Activated T-helper 17 cell treated with anti-CD3 and anti-CD28 coated beads, Interleukin-2, amount 50 U/mL, for 72 hours (primary cell): ENCODE results near the gene CCNC. TPM values are rescaled to one million over a fixed set of nuclear protein-coding genes. Genes with fewer than 3 reads are reported as not detected.

ENCODE experiments used
- ATAC-seq: fragments of 150-1000 bp; cut with Tn5 transposase; replicated peaks from 2 replicates; pipeline ENCODE4 v1.10.0; 2021; ENCODE audit warnings: mild to moderate bottlenecking, moderate library complexity
- H3K27ac Mint-ChIP-seq: one replicate; pipeline ENCODE4 v1.8.0; 2022; ENCODE audit warnings: mixed read lengths
- H3K27me3 Mint-ChIP-seq: one replicate; pipeline ENCODE4 v1.8.0; 2022; ENCODE audit warnings: mixed read lengths
- H3K36me3 Mint-ChIP-seq: one replicate; pipeline ENCODE4 v1.8.0; 2022; ENCODE audit warnings: low read depth, mild to moderate bottlenecking, mixed read lengths
- H3K4me1 Mint-ChIP-seq: one replicate; pipeline ENCODE4 v1.8.0; 2022; ENCODE audit warnings: mixed read lengths
- H3K4me3 Mint-ChIP-seq: one replicate; pipeline ENCODE4 v1.8.0; 2022; ENCODE audit warnings: mild to moderate bottlenecking, mixed read lengths
- H3K9me3 Mint-ChIP-seq: one replicate; pipeline ENCODE4 v1.8.0; 2022; ENCODE audit warnings: mixed read lengths
- total RNA-seq, 2 donors: library from RNA; stranded (reverse); gene quantifications; one replicate each; pipeline ENCODE4 v1.2.3, GENCODE V29; 2022

CCNC gene, protein sequence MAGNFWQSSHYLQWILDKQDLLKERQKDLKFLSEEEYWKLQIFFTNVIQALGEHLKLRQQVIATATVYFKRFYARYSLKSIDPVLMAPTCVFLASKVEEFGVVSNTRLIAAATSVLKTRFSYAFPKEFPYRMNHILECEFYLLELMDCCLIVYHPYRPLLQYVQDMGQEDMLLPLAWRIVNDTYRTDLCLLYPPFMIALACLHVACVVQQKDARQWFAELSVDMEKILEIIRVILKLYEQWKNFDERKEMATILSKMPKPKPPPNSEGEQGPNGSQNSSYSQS
- total RNA-seq, result 10 to 100 TPM; 33.2 to 51.1 TPM

DNA sequence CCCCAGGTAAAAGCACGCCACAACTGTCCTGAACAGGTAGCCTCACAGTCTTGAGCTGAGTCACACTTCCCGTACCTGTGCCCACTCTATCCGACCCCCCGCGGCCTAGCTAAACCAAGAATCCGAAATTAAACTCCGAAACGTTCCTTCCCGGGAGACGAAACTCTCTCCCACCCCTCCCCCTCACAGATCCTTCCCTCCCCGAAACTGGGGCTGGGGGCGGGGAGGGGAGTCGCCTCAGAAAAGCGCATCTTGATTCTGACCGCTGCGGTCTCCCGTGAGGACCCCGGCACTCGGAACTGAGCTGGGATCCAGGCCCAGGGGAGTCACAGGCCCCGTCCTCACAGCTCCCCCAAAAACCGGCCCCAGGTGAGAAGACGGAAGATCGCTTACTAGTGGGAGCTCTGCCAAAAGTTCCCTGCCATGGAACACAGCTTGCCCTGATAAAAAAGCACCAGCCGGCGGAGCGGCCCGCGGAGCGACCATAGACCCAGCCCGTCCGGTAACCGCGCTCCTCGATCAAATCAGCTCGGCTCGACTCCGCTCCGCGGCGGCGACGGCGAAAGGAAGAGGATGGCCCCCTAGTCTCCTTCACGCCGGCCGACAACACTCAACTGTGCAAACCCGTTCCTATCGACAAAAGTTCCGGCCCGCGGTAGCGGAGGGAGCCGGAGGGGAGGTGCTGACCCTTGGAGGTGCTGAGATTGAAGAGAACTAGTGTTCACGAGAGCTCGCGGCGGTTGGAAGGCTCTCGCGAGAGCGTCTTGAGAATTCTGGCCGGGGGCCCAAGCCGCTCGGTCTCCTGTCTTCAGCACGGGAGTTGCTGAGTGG, at the start of gene CCNC:
CCNC (minus strand) TSS at position 558 of the 831 bp plus-strand sequence; CDS start at position 425, 133 bp downstream.
- ATAC-seq, result peak; percentile 97
- peak within 1 kb of the TSS; percentile 98 for H3K4me3 Mint-ChIP-seq
- peaks cover 14% of the 10 kb centered on the region for H3K4me1 Mint-ChIP-seq
- no peaks in the 10 kb centered on the region for H3K27me3 Mint-ChIP-seq
- H3K36me3 Mint-ChIP-seq, result peaks cover 14% of the 10 kb centered on the region
- no peaks in the 10 kb centered on the region for H3K9me3 Mint-ChIP-seq
- peak within 1 kb of the TSS; percentile 99 for H3K27ac Mint-ChIP-seq

DNA sequence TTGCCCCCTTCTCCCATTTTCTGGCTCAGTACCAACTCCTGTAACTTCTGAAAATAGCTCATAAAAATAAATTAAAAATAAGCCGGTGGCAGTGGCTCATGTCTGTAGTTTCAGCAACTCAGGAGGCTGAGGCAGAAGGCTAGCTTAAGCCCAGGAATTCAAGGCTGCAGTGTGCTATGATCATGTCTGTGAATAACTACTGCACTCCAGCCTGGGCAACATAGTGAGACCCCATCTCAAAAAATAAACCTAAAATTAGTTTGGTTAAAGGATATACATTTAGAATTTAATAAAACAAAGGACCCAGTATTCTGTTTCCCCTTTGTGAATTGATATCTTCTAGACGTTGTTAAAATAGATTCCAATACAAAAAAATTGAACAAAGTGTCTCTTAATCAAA, 48.7 kb upstream of the CCNC start:
- Mint-ChIP-seq H3K4me3 (no peak overlapping the region), H3K9me3 (no peaks in the 10 kb centered on the region), H3K36me3 (no peaks in the 10 kb centered on the region), H3K4me1 (no peaks in the 10 kb centered on the region), H3K27me3 (peaks cover 61% of the 10 kb centered on the region), H3K27ac (no peak overlapping the region)
- ATAC-seq, result no peak

DNA sequence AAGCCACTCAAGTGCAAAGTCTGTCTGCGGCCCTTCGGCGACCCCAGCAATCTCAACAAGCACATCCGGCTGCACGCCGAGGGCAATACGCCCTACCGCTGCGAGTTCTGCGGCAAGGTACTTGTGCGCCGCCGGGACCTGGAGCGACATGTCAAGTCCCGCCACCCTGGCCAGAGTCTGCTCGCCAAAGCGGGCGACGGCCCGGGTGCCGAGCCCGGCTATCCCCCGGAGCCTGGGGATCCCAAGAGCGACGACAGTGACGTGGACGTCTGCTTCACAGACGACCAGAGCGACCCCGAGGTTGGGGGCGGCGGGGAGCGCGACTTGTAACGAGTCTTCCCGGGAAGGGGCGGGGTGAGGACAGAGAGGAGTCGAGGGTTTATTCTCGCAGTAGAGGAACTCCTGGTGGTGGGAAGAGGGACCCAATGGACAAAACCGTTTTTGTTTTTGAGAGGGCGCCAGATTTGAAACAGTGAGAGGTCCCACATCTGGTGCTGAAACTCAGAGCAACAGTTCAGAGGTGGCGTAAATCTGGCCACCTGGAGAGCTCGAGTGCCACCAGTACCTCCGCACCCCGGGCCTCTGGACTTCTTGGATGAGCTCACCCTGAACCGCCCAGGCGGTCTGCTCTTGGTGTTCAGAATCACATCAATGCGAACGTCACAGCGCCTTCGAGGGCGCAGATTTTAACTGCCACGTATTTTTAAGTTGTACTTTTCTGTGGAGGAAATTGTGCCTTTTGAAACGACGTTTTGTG, 46.1 kb upstream of the CCNC start:
- ATAC-seq, result no peak
- H3K36me3 Mint-ChIP-seq, result no peaks in the 10 kb centered on the region
- H3K9me3 Mint-ChIP-seq, result no peaks in the 10 kb centered on the region
- H3K4me3 Mint-ChIP-seq, result peak overlapping the region; percentile 59
- H3K4me1 Mint-ChIP-seq, result peaks cover 15% of the 10 kb centered on the region
- no peak overlapping the region for H3K27ac Mint-ChIP-seq
- H3K27me3 Mint-ChIP-seq, result peaks cover 62% of the 10 kb centered on the region

DNA sequence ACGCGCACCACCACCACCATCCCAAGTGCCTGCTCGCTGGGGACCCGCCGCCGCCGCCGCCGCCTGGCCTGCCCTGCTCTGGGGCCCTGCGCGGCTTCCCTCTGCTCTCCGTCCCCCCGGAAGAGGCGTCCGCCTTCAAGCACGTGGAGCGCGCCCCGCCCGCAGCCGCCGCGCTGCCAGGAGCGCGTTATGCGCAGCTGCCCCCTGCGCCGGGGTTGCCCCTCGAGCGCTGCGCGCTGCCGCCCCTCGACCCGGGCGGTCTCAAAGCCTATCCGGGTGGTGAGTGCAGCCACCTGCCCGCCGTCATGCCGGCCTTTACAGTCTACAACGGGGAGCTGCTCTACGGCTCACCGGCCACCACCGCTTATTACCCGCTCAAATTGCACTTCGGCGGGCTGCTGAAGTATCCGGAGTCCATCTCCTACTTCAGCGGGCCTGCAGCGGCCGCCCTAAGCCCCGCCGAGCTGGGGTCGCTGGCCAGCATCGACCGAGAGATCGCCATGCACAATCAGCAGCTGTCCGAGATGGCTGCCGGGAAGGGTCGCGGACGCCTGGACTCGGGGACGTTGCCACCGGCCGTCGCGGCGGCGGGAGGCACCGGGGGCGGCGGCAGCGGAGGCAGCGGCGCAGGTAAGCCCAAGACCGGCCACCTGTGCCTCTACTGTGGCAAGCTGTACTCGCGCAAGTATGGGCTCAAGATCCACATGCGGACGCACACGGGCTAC, 45.4 kb upstream of the CCNC start:
- peaks cover 15% of the 10 kb centered on the region for H3K4me1 Mint-ChIP-seq
- H3K27ac Mint-ChIP-seq, result no peak overlapping the region
- peak overlapping the region; percentile 59 for H3K4me3 Mint-ChIP-seq
- peak; percentile 69 for ATAC-seq
- no peaks in the 10 kb centered on the region for H3K36me3 Mint-ChIP-seq
- H3K27me3 Mint-ChIP-seq, result peaks cover 66% of the 10 kb centered on the region
- H3K9me3 Mint-ChIP-seq, result no peaks in the 10 kb centered on the region

DNA sequence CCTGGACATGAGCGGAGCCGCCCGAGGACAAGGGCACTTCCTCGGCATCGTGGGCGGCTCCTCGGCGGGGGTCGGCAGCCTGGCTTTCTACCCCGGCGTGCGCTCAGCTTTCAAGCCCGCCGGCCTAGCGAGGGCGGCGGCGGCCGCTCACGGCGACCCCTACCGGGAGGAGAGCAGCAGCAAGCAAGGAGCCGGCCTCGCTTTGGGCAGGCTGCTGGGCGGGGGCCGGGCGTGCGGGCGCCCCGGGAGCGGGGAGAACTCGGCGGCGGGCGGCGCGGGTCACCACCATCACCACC, 44.9 kb upstream of the CCNC start:
- peak; percentile 54 for ATAC-seq
- H3K9me3 Mint-ChIP-seq, result no peaks in the 10 kb centered on the region
- no peak overlapping the region for H3K4me3 Mint-ChIP-seq
- peaks cover 69% of the 10 kb centered on the region for H3K27me3 Mint-ChIP-seq
- no peak overlapping the region for H3K27ac Mint-ChIP-seq
- peaks cover 15% of the 10 kb centered on the region for H3K4me1 Mint-ChIP-seq
- H3K36me3 Mint-ChIP-seq, result no peaks in the 10 kb centered on the region

DNA sequence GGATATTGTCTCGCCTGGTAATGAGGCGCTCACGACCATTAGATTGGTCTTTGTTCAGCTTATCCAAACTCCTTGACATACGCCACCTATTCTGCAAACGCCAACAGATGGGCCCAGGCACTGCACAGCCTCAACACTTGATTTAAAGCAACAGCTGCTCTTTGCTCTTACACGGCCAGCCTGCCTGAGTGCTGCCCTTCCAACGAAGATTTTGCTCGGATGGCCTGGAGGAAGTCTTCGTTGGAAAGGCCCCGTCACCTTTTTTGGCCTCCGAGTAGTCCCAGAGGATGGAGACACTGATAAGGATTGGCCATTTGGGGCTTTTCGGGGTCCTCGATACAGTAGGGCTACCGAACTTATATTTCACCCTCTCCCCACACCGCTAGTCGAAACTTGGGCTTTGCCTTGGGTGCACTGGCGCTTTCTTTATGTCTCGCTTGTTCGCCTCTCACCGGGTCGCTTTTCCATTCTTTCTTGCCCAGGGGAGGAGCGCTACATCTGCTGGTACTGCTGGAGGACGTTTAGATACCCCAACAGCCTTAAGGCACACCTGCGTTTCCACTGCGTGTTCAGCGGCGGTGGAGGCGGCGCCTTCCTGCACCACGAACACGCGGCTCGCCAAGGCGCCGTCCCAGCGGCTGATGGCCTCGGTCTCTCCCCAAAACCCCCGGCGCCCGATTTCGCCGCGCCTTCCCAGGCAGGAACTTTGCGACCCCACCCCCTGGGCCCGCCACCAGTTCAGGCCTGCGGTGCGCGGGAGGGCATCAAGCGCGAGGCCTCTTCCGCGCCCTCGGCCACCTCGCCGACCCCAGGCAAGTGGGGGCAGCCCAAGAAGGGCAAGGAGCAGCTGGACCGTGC, 44.3 kb upstream of the CCNC start:
- Mint-ChIP-seq H3K27ac (no peak overlapping the region), H3K4me1 (peaks cover 15% of the 10 kb centered on the region), H3K9me3 (no peaks in the 10 kb centered on the region), H3K27me3 (peaks cover 69% of the 10 kb centered on the region), H3K4me3 (no peak overlapping the region), H3K36me3 (no peaks in the 10 kb centered on the region)
- ATAC-seq, result no peak

DNA sequence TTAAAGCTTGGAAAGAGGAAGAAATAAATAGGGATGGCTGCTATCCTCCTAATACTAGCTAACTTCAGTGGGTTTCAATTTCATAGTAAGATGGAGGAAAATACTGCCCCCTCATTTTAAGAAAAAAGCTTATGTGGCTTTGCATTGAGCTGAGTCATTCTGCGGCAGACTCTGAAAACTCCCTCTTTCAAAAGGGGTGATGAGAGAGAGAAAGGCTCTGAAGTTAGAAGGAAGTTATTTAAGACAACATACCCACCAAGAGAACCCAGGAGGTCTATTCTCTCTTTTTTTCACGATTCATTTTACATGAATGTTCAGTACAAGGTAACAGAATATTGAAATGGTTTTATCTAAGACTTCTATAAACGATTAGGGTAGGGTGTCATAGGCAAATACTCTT, 42.7 kb upstream of the CCNC start:
- Mint-ChIP-seq H3K27ac (no peak overlapping the region), H3K4me1 (peaks cover 15% of the 10 kb centered on the region), H3K36me3 (no peaks in the 10 kb centered on the region), H3K9me3 (no peaks in the 10 kb centered on the region), H3K4me3 (peak overlapping the region; percentile 5), H3K27me3 (peaks cover 64% of the 10 kb centered on the region)
- ATAC-seq, result peak; percentile 77

DNA sequence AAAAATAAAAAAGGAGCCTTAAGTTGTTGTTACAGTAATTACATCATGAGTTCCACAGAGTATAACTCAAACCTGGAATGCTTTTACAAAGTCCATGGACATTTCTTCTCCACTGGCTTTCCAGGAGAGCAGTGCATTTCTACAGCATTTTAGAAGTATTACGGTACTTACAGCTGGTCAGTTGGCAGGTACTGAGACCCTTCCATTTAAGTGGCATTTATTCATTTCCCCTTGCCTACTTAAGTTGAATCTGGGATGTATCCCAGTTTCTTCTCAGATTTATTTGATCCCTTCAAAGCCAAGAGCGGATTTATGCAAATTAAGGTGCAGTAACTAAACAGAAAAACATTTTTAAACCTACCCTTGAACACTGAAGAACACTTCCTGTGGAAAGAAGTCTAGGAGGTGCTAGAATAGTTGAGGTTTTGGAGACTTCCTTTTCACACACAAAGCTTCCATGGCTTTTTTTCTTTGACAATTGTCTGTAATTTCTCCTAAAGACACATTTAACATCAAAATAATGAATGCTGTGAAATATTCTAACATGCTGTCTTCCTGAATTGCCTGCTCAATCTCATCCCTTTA, 41.5 kb upstream of the CCNC start:
- Mint-ChIP-seq H3K27ac (no peak overlapping the region), H3K36me3 (peaks cover under 1% of the 10 kb centered on the region)

DNA sequence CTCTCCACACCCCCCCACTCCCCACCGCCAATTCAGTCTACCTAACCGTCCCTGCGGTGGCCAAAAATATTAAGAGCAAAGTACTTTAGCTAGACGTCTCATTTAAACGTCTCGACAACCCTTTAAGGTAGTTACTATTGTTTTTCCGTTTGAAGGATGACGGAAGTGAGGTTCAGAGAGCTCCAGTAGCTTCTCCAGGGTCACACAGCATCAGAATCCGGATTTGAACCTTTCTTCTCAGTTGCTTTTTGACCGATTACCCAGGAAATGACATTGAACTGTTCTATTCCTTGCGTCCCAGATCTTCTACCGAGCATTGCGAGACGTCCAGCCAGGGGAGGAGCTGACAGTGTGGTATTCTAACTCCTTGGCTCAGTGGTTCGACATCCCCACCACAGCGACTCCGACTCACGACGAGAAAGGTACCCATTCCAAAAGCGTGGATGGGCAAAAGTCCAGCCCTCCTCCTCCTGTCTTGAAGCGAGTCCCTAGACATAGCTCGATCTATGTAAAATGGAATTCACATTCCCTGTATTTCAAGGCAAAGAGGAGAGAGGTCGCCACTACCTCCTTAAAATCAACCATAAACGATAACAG, 40.5 kb upstream of the CCNC start:
- peaks cover 75% of the 10 kb centered on the region for H3K27me3 Mint-ChIP-seq
- H3K9me3 Mint-ChIP-seq, result no peaks in the 10 kb centered on the region
- no peak overlapping the region for H3K27ac Mint-ChIP-seq
- no peak overlapping the region for H3K4me3 Mint-ChIP-seq
- H3K36me3 Mint-ChIP-seq, result peaks cover 10% of the 10 kb centered on the region
- H3K4me1 Mint-ChIP-seq, result peaks cover 15% of the 10 kb centered on the region
- no peak for ATAC-seq

More for the DNA sequence above, 41.5 kb upstream of the CCNC start:
- Mint-ChIP-seq H3K4me1 (peaks cover 15% of the 10 kb centered on the region), H3K9me3 (no peaks in the 10 kb centered on the region), H3K27me3 (peaks cover 71% of the 10 kb centered on the region), H3K4me3 (peak overlapping the region; percentile 5)
- ATAC-seq, result no peak

DNA sequence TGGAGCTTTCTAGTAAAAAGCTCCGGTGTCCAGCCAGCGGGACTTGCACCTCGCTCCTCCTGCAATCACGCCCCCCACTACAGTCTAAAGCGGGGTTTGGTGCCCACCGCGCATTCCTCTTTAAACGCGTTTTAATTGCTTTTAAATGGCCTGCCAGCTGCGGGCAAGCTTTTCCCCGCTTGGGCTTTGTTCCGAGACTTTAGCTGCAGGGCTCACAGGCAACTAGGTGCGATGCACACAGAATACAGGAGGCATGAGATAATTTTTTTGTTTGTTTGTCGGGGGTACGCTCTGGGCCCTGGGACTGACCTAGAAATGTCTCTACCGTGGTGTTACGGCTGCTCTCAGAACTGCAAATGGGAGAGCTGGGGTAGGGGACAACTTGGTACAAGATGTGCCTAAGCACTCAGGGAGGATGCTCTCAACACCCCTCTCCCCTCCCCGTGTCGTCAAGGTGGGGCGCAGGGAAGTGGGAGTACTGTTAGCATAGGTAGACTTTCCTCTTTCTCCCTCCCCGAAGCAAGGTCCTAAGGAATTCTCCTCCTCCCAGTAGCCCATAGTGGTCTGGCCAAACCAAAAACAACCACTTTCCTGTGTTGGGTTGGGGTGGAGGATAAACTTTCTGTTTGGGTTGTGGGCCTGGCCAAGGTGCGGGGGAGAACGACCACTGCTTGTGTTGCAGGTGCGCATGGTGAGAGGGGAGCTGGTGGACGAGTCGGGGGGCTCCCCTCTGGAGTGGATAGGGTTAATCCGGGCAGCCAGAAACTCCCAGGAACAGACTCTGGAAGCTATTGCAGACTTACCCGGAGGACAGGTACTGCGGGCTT, 39.8 kb upstream of the CCNC start:
- peaks cover 75% of the 10 kb centered on the region for H3K27me3 Mint-ChIP-seq
- H3K36me3 Mint-ChIP-seq, result peaks cover 10% of the 10 kb centered on the region
- H3K4me3 Mint-ChIP-seq, result no peak overlapping the region
- H3K27ac Mint-ChIP-seq, result no peak overlapping the region
- no peak for ATAC-seq
- H3K4me1 Mint-ChIP-seq, result peaks cover 15% of the 10 kb centered on the region
- H3K9me3 Mint-ChIP-seq, result no peaks in the 10 kb centered on the region

DNA sequence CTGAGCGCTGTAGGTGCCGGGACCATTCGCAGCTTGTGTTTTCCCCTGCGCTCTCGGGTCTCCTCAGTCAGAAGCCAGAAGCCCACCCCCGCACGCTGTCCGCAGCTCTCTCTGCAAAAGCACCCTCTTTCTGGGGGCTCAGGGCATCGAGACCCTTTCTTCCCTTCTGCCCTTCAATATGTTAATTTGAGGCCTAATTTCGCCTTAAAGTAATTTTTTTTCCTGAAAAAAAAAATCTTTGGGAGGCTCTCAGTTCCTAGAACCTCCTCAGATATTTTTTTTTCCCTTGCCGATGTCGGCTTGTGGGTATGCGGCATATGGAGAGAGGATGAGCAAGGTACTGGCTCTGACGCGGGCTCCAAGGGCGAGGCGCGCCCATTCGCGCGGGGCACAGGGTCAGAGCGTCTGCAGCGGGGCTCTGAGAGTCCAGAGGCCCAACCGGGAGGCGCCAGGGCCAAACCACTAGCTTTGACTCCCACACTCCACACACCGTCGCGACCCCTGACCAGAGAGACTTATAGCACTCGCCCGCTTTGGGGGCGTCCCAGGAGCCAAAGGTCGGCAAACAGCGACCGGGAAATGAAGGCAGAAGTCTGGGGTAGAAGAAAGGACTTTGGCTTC, 39.1 kb upstream of the CCNC start:
- ATAC-seq, result no peak
- Mint-ChIP-seq H3K36me3 (peaks cover 13% of the 10 kb centered on the region), H3K9me3 (no peaks in the 10 kb centered on the region), H3K27ac (no peak overlapping the region), H3K4me3 (no peak overlapping the region), H3K4me1 (peaks cover 19% of the 10 kb centered on the region), H3K27me3 (peaks cover 75% of the 10 kb centered on the region)
